K562 (cell line): ENCODE results near the gene ZKSCAN8. TPM values are rescaled to one million over a fixed set of nuclear protein-coding genes. Genes with fewer than 3 reads are reported as not detected.

Experiments used
- ATAC-seq: fragments of 200-7000 bp; cut with Tn5 transposase; 3 replicates; pipeline ENCODE4 v1.9.1; 2020; ENCODE audit warnings: moderate library complexity
- BruUV-seq: library from RNA; stranded (reverse); fragments of 400-500 nt; replicated peaks from 2 replicates; lab custom pipeline; 2021; lab: Mats Ljungman, UMichigan
- CTCF ChIA-PET: fragments of 300-600 bp; formaldehyde crosslinking; extraction: SDS; loops from one replicate; lab custom pipeline; 2021; ENCODE audit warnings: low intra/inter-chr PET ratio; lab: Yijun Ruan, JAX
- POLR2A ChIA-PET: fragments of 300-600, 350-650 bp; sonication (Branson Sonifier 250); formaldehyde crosslinking; extraction: SDS; loops from one replicate; lab custom pipeline; 2021; ENCODE audit warnings: antibody characterized with exemption, inconsistent platforms; lab: Yijun Ruan, JAX
- DNase-seq, 4 experiments: peaks; one replicate each; pipeline versions ENCODE4 v3.0.0 to v3.0.0-alpha.2; 2011 to 2018; ENCODE audit warnings: low spot score in 3 of 4, mixed read lengths in 3 of 4; ENCODE audit errors: extremely low read depth in 1 of 4
- FAIRE-seq: peaks from 2 replicates; lab custom pipeline; 2011; peaks lifted over from hg19 to GRCh38; lab: Jason Lieb, UNC
- H2AFZ ChIP-seq: 2 replicates; pipeline ENCODE4 v1.6.0; 2011; ENCODE audit warnings: low read depth, low read length, control low read depth, inconsistent platforms
- H3K27ac ChIP-seq: fragments of 200-600 bp; 3 replicates; pipeline ENCODE4 v1.8.0; 2011; ENCODE audit warnings: low read depth, mild to moderate bottlenecking, control low read depth, inconsistent platforms, low read length, moderate library complexity, mixed read lengths; ENCODE audit errors: extremely low read depth
- H3K27me3 ChIP-seq, 2 experiments: fragments of 300-600 bp in 1 of 2; 2 replicates in 1 of 2; 3 replicates in 1 of 2; pipeline versions ENCODE4 v1.6.0 to v1.8.0; 2011; ENCODE audit warnings: inconsistent platforms in 2 of 2, low read length in 2 of 2, mild to moderate bottlenecking in 1 of 2, mixed read lengths in 1 of 2, moderate library complexity in 1 of 2; ENCODE audit not compliant: control insufficient read depth in 2 of 2, insufficient read depth in 2 of 2
- H3K36me3 ChIP-seq: fragments of 300-600 bp; 3 replicates; pipeline ENCODE4 v1.8.0; 2011; ENCODE audit warnings: mild to moderate bottlenecking, low read length, inconsistent platforms; ENCODE audit not compliant: control insufficient read depth, insufficient read depth
- H3K4me1 ChIP-seq, 2 experiments: fragments of 200-600 bp in 1 of 2; replicated peaks in 1 of 2; 2 replicates in 1 of 2; 3 replicates in 1 of 2; pipeline versions ENCODE4 v1.5.1 to v1.8.0; 2011; ENCODE audit warnings: inconsistent platforms in 2 of 2, low read length in 2 of 2, mild to moderate bottlenecking in 1 of 2, mixed read lengths in 1 of 2, moderate library complexity in 1 of 2; ENCODE audit not compliant: control insufficient read depth in 2 of 2, insufficient read depth in 2 of 2
- H3K4me2 ChIP-seq: 2 replicates; pipeline ENCODE4 v1.6.1; 2011; ENCODE audit warnings: low read length, control low read depth, inconsistent platforms, mixed read lengths; ENCODE audit not compliant: insufficient read depth
- H3K4me3 ChIP-seq: fragments of 200-600 bp; sonication (generic), shearing (Covaris generic); 2 replicates; pipeline ENCODE4 v1.5.1; 2016; ENCODE audit warnings: control low read depth, inconsistent platforms
- H3K79me2 ChIP-seq: fragments of 200-600 bp; 3 replicates; pipeline ENCODE4 v1.8.0; 2011; ENCODE audit warnings: low read length, inconsistent platforms; ENCODE audit not compliant: control insufficient read depth, insufficient read depth
- H3K9ac ChIP-seq, 2 experiments: 2 replicates each; pipeline versions ENCODE4 v1.6.0 to v1.6.1; 2011; ENCODE audit warnings: low read depth in 2 of 2, low read length in 2 of 2, control low read depth in 1 of 2, inconsistent platforms in 1 of 2, mild to moderate bottlenecking in 1 of 2, mixed read lengths in 1 of 2; ENCODE audit not compliant: insufficient read depth in 1 of 2
- H3K9me1 ChIP-seq: one replicate; pipeline ENCODE4 v1.6.0; 2011; ENCODE audit warnings: inconsistent platforms, mild to moderate bottlenecking, low read length, moderate library complexity; ENCODE audit not compliant: control insufficient read depth, insufficient read depth
- H3K9me3 ChIP-seq: replicated peaks from 2 replicates; pipeline ENCODE4 v1.5.1; 2011; ENCODE audit warnings: low read depth, low read length, inconsistent platforms; ENCODE audit not compliant: control insufficient read depth, insufficient read depth
- H4K20me1 ChIP-seq: replicated peaks from 2 replicates; pipeline ENCODE4 v1.6.1; 2011; ENCODE audit warnings: low read length, inconsistent platforms, mixed read lengths; ENCODE audit not compliant: control insufficient read depth, insufficient read depth
- BMI1 ChIP-seq: fragments of 150-350 bp; IDR thresholded peaks from 2 replicates; pipeline ENCODE4 v1.6.1; 2014; ENCODE audit warnings: low read length
- C11orf30 ChIP-seq: fragments of 450-650 bp; IDR thresholded peaks from 2 replicates; pipeline ENCODE4 v1.6.1; 2016; ENCODE audit warnings: low read depth, mild to moderate bottlenecking
- CBFB ChIP-seq: sonication (generic); formaldehyde crosslinking; IDR thresholded peaks from 2 replicates; pipeline ENCODE4 v1.4.0; 2020; ENCODE audit warnings: mild to moderate bottlenecking, missing genetic modification reagents
- FIP1L1 ChIP-seq: fragments of 200-400 bp; formaldehyde crosslinking; IDR thresholded peaks from 2 replicates; pipeline ENCODE4 v1.6.1; 2018; ENCODE audit warnings: mild to moderate bottlenecking, low read depth, low read length; ENCODE audit not compliant: poor library complexity, severe bottlenecking
- KDM1A ChIP-seq, 2 experiments: fragments of 450-650 bp; IDR thresholded peaks; 2 replicates each; pipeline ENCODE4 v1.6.1; 2016; ENCODE audit warnings: mild to moderate bottlenecking in 2 of 2
- MAFF ChIP-seq: IDR thresholded peaks from 2 replicates; pipeline ENCODE4 v1.6.1; 2012; ENCODE audit warnings: low read length, improper control_type of control experiment
- MAFG ChIP-seq: fragments of 450-650 bp; conservative IDR thresholded peaks from 2 replicates; pipeline ENCODE4 v1.6.1; 2016; ENCODE audit warnings: missing genetic modification characterization, missing compliant biosample characterization
- MAFK ChIP-seq: IDR thresholded peaks from 2 replicates; pipeline ENCODE4 v1.6.1; 2011; ENCODE audit warnings: low read length, improper control_type of control experiment
- MAZ ChIP-seq, 2 experiments: fragments of 450-650 bp in 1 of 2; sonication (generic) in 1 of 2; formaldehyde crosslinking; IDR thresholded peaks in 1 of 2; conservative IDR thresholded peaks in 1 of 2; 2 replicates each; pipeline versions ENCODE4 v1.4.0 to v1.5.0; 2020; ENCODE audit warnings: mild to moderate bottlenecking in 1 of 2, missing genetic modification reagents in 1 of 2
- PPARD ChIP-seq: fragments of 250-450 bp; sonication (Bioruptor Pico); IDR thresholded peaks from 2 replicates; pipeline ENCODE4 v1.8.0; 2022; ENCODE audit warnings: inconsistent platforms, mild to moderate bottlenecking, moderate library complexity
- SP2 ChIP-seq: IDR thresholded peaks from 2 replicates; pipeline ENCODE4 v1.6.1; 2011; ENCODE audit warnings: mild to moderate bottlenecking, low read depth, low read length, moderate library complexity; ENCODE audit not compliant: poor library complexity, severe bottlenecking; ENCODE audit errors: extremely low read depth
- ZNF316 ChIP-seq: fragments of 450-650 bp; IDR thresholded peaks from 2 replicates; pipeline ENCODE4 v1.6.1; 2016
- ZNF41 ChIP-seq: fragments of 250-450 bp; sonication (Bioruptor Pico); conservative IDR thresholded peaks from 2 replicates; pipeline ENCODE4 v1.4.0; 2020; ENCODE audit warnings: mild to moderate bottlenecking
- WGBS: fragments of 100-300 bp; shearing (Covaris generic); methylation state at CpG from one replicate; pipeline ENCODE4 v1.1.6; 2016; ENCODE audit warnings: low coverage, mixed read lengths; ENCODE audit not compliant: insufficient coverage; ENCODE audit errors: missing lambda C conversion rate; 5-methylcytosine and 5-hydroxymethylcytosine counted together
- in situ Hi-C: fragments of 300-500 bp; cut with MboI; formaldehyde crosslinking; loops from 4 replicates; pipeline ENCODE4 v1.15.0; 2018; ENCODE audit warnings: inconsistent platforms, mixed read lengths
- intact Hi-C: fragments of 100-400 bp; cut with micrococcal nuclease; formaldehyde crosslinking; loops from 2 replicates; pipeline ENCODE4 v1.14.2; 2022
- polyA plus RNA-seq, 8 experiments: library from polyadenylated mRNA; depleted of rRNA in 4 of 8; stranded (reverse) in 5 of 8; unstranded in 3 of 8; fragments of >200 nt; fragmentation: Nextera tagmentation in 2 of 8; fragmentation: Illumina TruSeq in 1 of 8; extraction: Ambion mirVana in 2 of 8; extraction: Trizol in 1 of 8; gene quantifications; 2 replicates each; pipeline versions ENCODE4 v1.2.1 to v1.2.3, GENCODE V29; 2011 to 2014; ENCODE audit warnings: inconsistent platforms in 1 of 8, missing spikeins in 1 of 8
- total RNA-seq, 7 experiments: library from RNA; depleted of rRNA in 6 of 7; stranded (reverse); fragments of >200 nt in 6 of 7; fragmentation: Illumina TruSeq in 2 of 7; extraction: Trizol in 2 of 7; gene quantifications; 2 replicates each; pipeline versions ENCODE4 v1.2.1 to v1.2.3, GENCODE V29; 2011 to 2021; ENCODE audit warnings: low replicate concordance in 1 of 7
- TF ChIP-seq, protein P1 (sequence below): sonication (generic); formaldehyde crosslinking; IDR thresholded peaks from 2 replicates; pipeline ENCODE4 v1.8.0; 2022; ENCODE audit warnings: mild to moderate bottlenecking, missing genetic modification reagents

The ZKSCAN8 gene
- total and polyA plus RNA-seq, 9 of the 15 experiments (the other 6 are each of a cell fraction or from before 2014, with no cell fraction given): 3.3 to 37.7 (median 21.7) TPM

DNA sequence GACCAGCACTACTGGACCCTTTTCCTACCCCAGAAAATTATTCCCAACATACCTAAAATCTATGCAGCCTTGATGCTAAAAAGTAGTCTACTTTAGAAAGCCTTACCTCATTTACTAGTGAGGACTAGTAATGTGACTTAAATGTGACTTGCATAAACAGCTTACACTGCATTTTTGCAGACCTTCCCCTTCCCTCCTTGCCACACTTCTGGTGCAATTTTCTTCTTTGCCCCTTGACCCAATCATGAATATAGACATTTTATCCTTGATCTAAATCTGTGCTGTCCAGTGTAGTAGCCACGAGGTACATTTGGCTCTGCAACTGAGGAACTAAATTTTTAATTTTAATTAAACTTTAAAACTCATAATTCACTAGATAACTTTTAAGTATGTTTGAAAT lies 7.0 kb upstream of the ZKSCAN8 start:
- no peak for ATAC-seq
- H3K79me2 ChIP-seq: peaks cover 74% of the 10 kb centered on the region
- BruUV-seq: no TSS peak

DNA sequence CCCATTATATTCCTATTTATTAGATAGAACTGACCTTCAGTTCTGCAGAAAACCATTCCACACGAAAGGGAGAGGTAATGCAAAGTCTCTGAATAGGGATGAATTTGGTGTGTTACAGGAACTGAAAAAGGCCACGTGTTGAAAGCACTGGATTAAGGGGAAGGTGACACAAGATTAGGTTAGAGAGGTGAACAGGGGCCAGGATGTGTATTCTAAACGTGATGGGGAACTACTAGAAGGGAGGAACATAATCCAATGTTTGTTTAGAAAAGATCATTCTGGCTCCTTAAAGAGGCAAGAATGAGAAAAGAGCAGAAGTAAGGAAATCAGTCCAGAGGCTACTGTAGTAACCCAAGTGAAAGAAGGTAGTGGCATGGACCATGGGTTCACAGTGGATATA lies 6.3 kb upstream of the ZKSCAN8 start:
- Histone ChIP-seq H4K20me1 (no peaks in the 10 kb centered on the region; the same call in 1 of the 2 replicates), H3K27ac (peak overlapping the region; percentile 96), H3K9me1 (no peaks in the 10 kb centered on the region), H3K4me3 (peak overlapping the region; percentile 72), H3K4me2 (peak overlapping the region; percentile 91), H2AFZ (no peak overlapping the region), H3K79me2 (peaks cover 67% of the 10 kb centered on the region), H3K4me1 (peaks cover 8 to 15% of the 10 kb centered on the region in 2 experiments; a peak in 4 of 5 replicates), H3K27me3 (no peaks in the 10 kb centered on the region), H3K36me3 (peaks cover 31% of the 10 kb centered on the region), H3K9ac (peak overlapping the region in 1 of 2 experiments; percentile 98; a peak in 2 of 4 replicates), H3K9me3 (no peaks in the 10 kb centered on the region; the same call in 1 of the 2 replicates)
- no TSS peak for BruUV-seq
- CTCF ChIA-PET: no interaction called here
- POLR2A ChIA-PET: interaction anchor here (1.6 to 1.8 kb wide), 2 partner anchors 91 to 221 kb away, joined by 3 to 9 read pairs; no protein-coding TSS in a partner anchor
- intact Hi-C loops: loop anchor here (2.0 to 5.0 kb wide), 3 partner anchors 132 to 549 kb away; partner anchors contain the start of genes ZSCAN26 and ZSCAN31
- DNase-seq (peak in 2 of 4 experiments; percentile 32 to 61), ATAC-seq (peak; percentile 9; the same call in 2 of the 3 replicates), FAIRE-seq (peak; percentile 51)
- WGBS: 9% methylated on average over 3 of the region's 3 CpGs
- in situ Hi-C loops: loop anchor here (5.0 kb wide), 1 partner anchor 222 kb away; no protein-coding TSS in a partner anchor
- TF ChIP-seq, protein P1, sequence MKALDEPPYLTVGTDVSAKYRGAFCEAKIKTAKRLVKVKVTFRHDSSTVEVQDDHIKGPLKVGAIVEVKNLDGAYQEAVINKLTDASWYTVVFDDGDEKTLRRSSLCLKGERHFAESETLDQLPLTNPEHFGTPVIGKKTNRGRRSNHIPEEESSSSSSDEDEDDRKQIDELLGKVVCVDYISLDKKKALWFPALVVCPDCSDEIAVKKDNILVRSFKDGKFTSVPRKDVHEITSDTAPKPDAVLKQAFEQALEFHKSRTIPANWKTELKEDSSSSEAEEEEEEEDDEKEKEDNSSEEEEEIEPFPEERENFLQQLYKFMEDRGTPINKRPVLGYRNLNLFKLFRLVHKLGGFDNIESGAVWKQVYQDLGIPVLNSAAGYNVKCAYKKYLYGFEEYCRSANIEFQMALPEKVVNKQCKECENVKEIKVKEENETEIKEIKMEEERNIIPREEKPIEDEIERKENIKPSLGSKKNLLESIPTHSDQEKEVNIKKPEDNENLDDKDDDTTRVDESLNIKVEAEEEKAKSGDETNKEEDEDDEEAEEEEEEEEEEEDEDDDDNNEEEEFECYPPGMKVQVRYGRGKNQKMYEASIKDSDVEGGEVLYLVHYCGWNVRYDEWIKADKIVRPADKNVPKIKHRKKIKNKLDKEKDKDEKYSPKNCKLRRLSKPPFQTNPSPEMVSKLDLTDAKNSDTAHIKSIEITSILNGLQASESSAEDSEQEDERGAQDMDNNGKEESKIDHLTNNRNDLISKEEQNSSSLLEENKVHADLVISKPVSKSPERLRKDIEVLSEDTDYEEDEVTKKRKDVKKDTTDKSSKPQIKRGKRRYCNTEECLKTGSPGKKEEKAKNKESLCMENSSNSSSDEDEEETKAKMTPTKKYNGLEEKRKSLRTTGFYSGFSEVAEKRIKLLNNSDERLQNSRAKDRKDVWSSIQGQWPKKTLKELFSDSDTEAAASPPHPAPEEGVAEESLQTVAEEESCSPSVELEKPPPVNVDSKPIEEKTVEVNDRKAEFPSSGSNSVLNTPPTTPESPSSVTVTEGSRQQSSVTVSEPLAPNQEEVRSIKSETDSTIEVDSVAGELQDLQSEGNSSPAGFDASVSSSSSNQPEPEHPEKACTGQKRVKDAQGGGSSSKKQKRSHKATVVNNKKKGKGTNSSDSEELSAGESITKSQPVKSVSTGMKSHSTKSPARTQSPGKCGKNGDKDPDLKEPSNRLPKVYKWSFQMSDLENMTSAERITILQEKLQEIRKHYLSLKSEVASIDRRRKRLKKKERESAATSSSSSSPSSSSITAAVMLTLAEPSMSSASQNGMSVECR (CRISPR knock-in tag): no peak
- TF ChIP-seq SP2: no peak
- TF ChIP-seq PPARD (CRISPR knock-in tag): no peak
- TF ChIP-seq BMI1: no peak
- TF ChIP-seq ZNF41 (CRISPR knock-in tag): no peak
- TF ChIP-seq MAZ (CRISPR knock-in tag; conservative IDR thresholded peaks at IDR 0.05 in 1 of 2, IDR thresholded peaks at IDR 0.05 in 1 of 2): 0 out of 4 replicates have a peak, but pooled peaks of 1 of the 2 experiments have one; percentile 41

More for the DNA sequence above, 7.0 kb upstream of the ZKSCAN8 start:
- TF ChIP-seq ZNF316: peak; percentile 97
- no peak for TF ChIP-seq CBFB (CRISPR knock-in tag)
- TF ChIP-seq MAFG (tag): peak; percentile 87
- TF ChIP-seq FIP1L1: no peak
- peak; percentile 63 to 69 for TF ChIP-seq KDM1A (IDR thresholded peaks at IDR 0.05)
- TF ChIP-seq MAFK: peak; percentile 81
- peak; percentile 91 for TF ChIP-seq C11orf30
- TF ChIP-seq MAFF: peak; percentile 83
- H3K9me1 ChIP-seq: no peaks in the 10 kb centered on the region
- H3K4me2 ChIP-seq: 0 out of 2 replicates have a peak overlapping the region, but pooled peaks have one; percentile 17
- H3K4me3 ChIP-seq: no peak overlapping the region
- H4K20me1 ChIP-seq: no peaks in the 10 kb centered on the region; the same call in 1 of the 2 replicates
- peaks cover 37% of the 10 kb centered on the region for H3K36me3 ChIP-seq
- H3K27me3 ChIP-seq: no peaks in the 10 kb centered on the region
- H3K4me1 ChIP-seq: peaks cover 8 to 15% of the 10 kb centered on the region in 2 experiments; a peak in 4 of 5 replicates
- CTCF ChIA-PET: no interaction called here
- intact Hi-C loops (loop anchor here (2.0 to 5.0 kb wide), 3 partner anchors 133 to 550 kb away; partner anchors contain the start of genes ZSCAN26 and ZSCAN31), in situ Hi-C loops (loop anchor here (5.0 kb wide), 1 partner anchor 223 kb away; no protein-coding TSS in a partner anchor)
- POLR2A ChIA-PET: interaction anchor here (0.6 kb wide), 1 partner anchor 35 kb away, joined by 3 read pairs; no protein-coding TSS in a partner anchor
- no peaks in the 10 kb centered on the region; the same call in 1 of the 2 replicates for H3K9me3 ChIP-seq
- DNase-seq: no peak
- no peak overlapping the region for H3K9ac ChIP-seq
- FAIRE-seq: no peak
- WGBS: 8% methylated on average over 1 of the region's 1 CpG
- no peak overlapping the region for H2AFZ ChIP-seq
- no peak overlapping the region for H3K27ac ChIP-seq
